HepG2 (cell line): Measurements from ENCODE around the gene SIAH2. TPM values are rescaled to one million over a fixed set of nuclear protein-coding genes. Genes with fewer than 3 reads are reported as not detected.

Experiments
- ATF7-NPFF ChIP-seq: sonication (generic); formaldehyde crosslinking; IDR thresholded peaks from 2 replicates; pipeline ENCODE4 v1.8.1; 2023; ENCODE audit warnings: mild to moderate bottlenecking, low read depth, missing genetic modification reagents, moderate library complexity
- FOXJ3 ChIP-seq: sonication (generic); formaldehyde crosslinking; IDR thresholded peaks from 2 replicates; pipeline ENCODE4 v1.4.0; 2020; ENCODE audit warnings: missing genetic modification reagents, mild to moderate bottlenecking, borderline replicate concordance
- FOXK1 ChIP-seq: sonication (generic); formaldehyde crosslinking; IDR thresholded peaks from 2 replicates; pipeline ENCODE4 v1.4.0; 2020; ENCODE audit warnings: low read depth, missing genetic modification reagents, borderline replicate concordance
- KMT2A ChIP-seq: sonication (generic); formaldehyde crosslinking; IDR thresholded peaks from 2 replicates; pipeline ENCODE4 v1.4.0; 2020; ENCODE audit warnings: missing genetic modification reagents
- MAFK ChIP-seq, 2 experiments: IDR thresholded peaks in 1 of 2; conservative IDR thresholded peaks in 1 of 2; 2 replicates each; pipeline ENCODE4 v1.6.1; 2011; ENCODE audit warnings: improper control_type of control experiment in 2 of 2, low read length in 2 of 2
- PITX1 ChIP-seq: sonication (generic); formaldehyde crosslinking; IDR thresholded peaks from 2 replicates; pipeline ENCODE4 v1.5.1; 2020; ENCODE audit warnings: mild to moderate bottlenecking, missing genetic modification reagents
- RBFOX2 ChIP-seq: fragments of 200-400 bp; formaldehyde crosslinking; IDR thresholded peaks from 2 replicates; pipeline ENCODE4 v1.6.1; 2017; ENCODE audit warnings: low read depth, mild to moderate bottlenecking, low read length
- RORA ChIP-seq: sonication (generic); formaldehyde crosslinking; IDR thresholded peaks from 2 replicates; pipeline ENCODE4 v1.5.0; 2020; ENCODE audit warnings: mild to moderate bottlenecking, missing genetic modification reagents, moderate library complexity
- ZMYM2 ChIP-seq: sonication (generic); formaldehyde crosslinking; IDR thresholded peaks from 2 replicates; pipeline ENCODE4 v1.8.0; 2022; ENCODE audit warnings: mild to moderate bottlenecking, missing genetic modification reagents
- ZNF660 ChIP-seq: sonication (generic); formaldehyde crosslinking; IDR thresholded peaks from 2 replicates; pipeline ENCODE4 v1.5.1; 2020; ENCODE audit warnings: mild to moderate bottlenecking, low read depth, missing genetic modification reagents, borderline replicate concordance
- polyA plus RNA-seq, 8 experiments: library from polyadenylated mRNA; depleted of rRNA in 3 of 8; stranded (reverse) in 7 of 8; unstranded in 1 of 8; fragments of >200 nt; fragmentation: Illumina TruSeq in 4 of 8; extraction: Trizol in 4 of 8; gene quantifications; 2 replicates each; pipeline versions ENCODE4 v1.2.1 to v1.2.3, GENCODE V29; 2011 to 2016; ENCODE audit warnings: low read depth in 4 of 8, missing spikeins in 1 of 8, mixed read lengths in 1 of 8; ENCODE audit not compliant: insufficient read depth in 1 of 8
- total RNA-seq, 5 experiments: library from RNA; depleted of rRNA; stranded (reverse); fragments of >200 nt; fragmentation: Illumina TruSeq; extraction: Trizol; gene quantifications; 2 replicates each; pipeline ENCODE4 v1.2.3, GENCODE V29; 2016; ENCODE audit warnings: low read depth in 1 of 5
- TF ChIP-seq, protein P1 (sequence below): sonication (generic); formaldehyde crosslinking; IDR thresholded peaks from 2 replicates; pipeline ENCODE4 v1.5.0; 2020; ENCODE audit warnings: mild to moderate bottlenecking, missing genetic modification reagents, borderline replicate concordance
- TF ChIP-seq, protein P2 (sequence below): sonication (generic); formaldehyde crosslinking; IDR thresholded peaks from 2 replicates; pipeline ENCODE4 v1.4.0; 2020; ENCODE audit warnings: mild to moderate bottlenecking, missing genetic modification reagents
- TF ChIP-seq, protein P3 (sequence below): sonication (generic); formaldehyde crosslinking; IDR thresholded peaks from 2 replicates; pipeline ENCODE4 v1.5.0; 2020; ENCODE audit warnings: missing genetic modification reagents
- TF ChIP-seq, protein P4 (sequence below): sonication (generic); formaldehyde crosslinking; IDR thresholded peaks from 2 replicates; pipeline ENCODE4 v1.4.0; 2020; ENCODE audit warnings: missing genetic modification reagents, borderline replicate concordance
- TF ChIP-seq, protein P5 (sequence below): sonication (generic); formaldehyde crosslinking; IDR thresholded peaks from 2 replicates; pipeline ENCODE4 v1.4.0; 2020; ENCODE audit warnings: missing genetic modification reagents, mild to moderate bottlenecking, borderline replicate concordance

Gene SIAH2
- total and polyA plus RNA-seq, 2 of the 13 experiments (the other 11 are each of a cell fraction or from before 2014, with no cell fraction given), result 71.8 to 117 TPM

DNA sequence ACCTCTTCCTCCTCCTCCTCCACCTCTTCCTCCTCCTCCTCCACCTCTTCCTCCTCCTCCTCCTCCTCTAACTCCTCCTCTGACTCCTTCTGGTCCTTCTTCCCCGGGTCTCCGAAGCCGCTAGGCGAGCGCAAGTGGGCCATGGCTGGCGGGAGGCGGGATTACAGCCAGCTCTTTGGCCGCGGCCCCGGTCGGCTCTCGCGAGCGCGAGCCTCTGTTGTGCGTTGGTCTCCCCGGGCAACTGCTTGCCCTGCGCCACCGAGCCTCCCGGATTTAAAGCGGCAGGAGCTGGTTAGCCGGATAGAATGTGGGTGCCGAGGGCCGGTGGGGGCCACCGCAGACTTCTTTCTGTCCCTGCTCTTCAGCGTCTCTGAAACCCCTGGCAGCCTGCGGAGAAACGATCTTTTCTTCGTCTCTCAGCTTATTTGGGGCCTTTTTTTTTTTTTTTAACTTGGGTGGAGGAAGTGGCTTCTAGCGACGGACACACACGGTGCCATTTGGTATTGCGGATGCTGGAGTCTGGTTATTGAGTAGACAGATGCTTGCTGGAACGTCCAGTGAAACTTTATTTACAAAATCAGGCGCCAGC is 59.1 kb downstream of the SIAH2 start, which contains the start of gene ERICH6 (continued):
- TF ChIP-seq, protein P1, sequence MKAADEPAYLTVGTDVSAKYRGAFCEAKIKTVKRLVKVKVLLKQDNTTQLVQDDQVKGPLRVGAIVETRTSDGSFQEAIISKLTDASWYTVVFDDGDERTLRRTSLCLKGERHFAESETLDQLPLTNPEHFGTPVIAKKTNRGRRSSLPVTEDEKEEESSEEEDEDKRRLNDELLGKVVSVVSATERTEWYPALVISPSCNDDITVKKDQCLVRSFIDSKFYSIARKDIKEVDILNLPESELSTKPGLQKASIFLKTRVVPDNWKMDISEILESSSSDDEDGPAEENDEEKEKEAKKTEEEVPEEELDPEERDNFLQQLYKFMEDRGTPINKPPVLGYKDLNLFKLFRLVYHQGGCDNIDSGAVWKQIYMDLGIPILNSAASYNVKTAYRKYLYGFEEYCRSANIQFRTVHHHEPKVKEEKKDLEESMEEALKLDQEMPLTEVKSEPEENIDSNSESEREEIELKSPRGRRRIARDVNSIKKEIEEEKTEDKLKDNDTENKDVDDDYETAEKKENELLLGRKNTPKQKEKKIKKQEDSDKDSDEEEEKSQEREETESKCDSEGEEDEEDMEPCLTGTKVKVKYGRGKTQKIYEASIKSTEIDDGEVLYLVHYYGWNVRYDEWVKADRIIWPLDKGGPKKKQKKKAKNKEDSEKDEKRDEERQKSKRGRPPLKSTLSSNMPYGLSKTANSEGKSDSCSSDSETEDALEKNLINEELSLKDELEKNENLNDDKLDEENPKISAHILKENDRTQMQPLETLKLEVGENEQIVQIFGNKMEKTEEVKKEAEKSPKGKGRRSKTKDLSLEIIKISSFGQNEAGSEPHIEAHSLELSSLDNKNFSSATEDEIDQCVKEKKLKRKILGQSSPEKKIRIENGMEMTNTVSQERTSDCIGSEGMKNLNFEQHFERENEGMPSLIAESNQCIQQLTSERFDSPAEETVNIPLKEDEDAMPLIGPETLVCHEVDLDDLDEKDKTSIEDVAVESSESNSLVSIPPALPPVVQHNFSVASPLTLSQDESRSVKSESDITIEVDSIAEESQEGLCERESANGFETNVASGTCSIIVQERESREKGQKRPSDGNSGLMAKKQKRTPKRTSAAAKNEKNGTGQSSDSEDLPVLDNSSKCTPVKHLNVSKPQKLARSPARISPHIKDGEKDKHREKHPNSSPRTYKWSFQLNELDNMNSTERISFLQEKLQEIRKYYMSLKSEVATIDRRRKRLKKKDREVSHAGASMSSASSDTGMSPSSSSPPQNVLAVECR, result peak; percentile 77; the same call in 1 of the 2 replicates
- TF ChIP-seq, protein P2, sequence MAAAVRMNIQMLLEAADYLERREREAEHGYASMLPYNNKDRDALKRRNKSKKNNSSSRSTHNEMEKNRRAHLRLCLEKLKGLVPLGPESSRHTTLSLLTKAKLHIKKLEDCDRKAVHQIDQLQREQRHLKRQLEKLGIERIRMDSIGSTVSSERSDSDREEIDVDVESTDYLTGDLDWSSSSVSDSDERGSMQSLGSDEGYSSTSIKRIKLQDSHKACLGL (CRISPR knock-in tag), result no peak
- TF ChIP-seq ZMYM2, result no peak
- TF ChIP-seq, protein P3, sequence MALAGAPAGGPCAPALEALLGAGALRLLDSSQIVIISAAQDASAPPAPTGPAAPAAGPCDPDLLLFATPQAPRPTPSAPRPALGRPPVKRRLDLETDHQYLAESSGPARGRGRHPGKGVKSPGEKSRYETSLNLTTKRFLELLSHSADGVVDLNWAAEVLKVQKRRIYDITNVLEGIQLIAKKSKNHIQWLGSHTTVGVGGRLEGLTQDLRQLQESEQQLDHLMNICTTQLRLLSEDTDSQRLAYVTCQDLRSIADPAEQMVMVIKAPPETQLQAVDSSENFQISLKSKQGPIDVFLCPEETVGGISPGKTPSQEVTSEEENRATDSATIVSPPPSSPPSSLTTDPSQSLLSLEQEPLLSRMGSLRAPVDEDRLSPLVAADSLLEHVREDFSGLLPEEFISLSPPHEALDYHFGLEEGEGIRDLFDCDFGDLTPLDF (CRISPR knock-in tag), result no peak
- TF ChIP-seq MAFK (conservative IDR thresholded peaks at IDR 0.05 in 1 of 2, IDR thresholded peaks at IDR 0.05 in 1 of 2; ENCODE audit: low read length in 2 of 2), result no peak
- peak; percentile 63; the same call in 1 of the 2 replicates for TF ChIP-seq PITX1 (CRISPR knock-in tag)
- no peak for TF ChIP-seq FOXK1 (CRISPR knock-in tag)
- TF ChIP-seq FOXJ3, result peak; percentile 90
- TF ChIP-seq, protein P4, sequence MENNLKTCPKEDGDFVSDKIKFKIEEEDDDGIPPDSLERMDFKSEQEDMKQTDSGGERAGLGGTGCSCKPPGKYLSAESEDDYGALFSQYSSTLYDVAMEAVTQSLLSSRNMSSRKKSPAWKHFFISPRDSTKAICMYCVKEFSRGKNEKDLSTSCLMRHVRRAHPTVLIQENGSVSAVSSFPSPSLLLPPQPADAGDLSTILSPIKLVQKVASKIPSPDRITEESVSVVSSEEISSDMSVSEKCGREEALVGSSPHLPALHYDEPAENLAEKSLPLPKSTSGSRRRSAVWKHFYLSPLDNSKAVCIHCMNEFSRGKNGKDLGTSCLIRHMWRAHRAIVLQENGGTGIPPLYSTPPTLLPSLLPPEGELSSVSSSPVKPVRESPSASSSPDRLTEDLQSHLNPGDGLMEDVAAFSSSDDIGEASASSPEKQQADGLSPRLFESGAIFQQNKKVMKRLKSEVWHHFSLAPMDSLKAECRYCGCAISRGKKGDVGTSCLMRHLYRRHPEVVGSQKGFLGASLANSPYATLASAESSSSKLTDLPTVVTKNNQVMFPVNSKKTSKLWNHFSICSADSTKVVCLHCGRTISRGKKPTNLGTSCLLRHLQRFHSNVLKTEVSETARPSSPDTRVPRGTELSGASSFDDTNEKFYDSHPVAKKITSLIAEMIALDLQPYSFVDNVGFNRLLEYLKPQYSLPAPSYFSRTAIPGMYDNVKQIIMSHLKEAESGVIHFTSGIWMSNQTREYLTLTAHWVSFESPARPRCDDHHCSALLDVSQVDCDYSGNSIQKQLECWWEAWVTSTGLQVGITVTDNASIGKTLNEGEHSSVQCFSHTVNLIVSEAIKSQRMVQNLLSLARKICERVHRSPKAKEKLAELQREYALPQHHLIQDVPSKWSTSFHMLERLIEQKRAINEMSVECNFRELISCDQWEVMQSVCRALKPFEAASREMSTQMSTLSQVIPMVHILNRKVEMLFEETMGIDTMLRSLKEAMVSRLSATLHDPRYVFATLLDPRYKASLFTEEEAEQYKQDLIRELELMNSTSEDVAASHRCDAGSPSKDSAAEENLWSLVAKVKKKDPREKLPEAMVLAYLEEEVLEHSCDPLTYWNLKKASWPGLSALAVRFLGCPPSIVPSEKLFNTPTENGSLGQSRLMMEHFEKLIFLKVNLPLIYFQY (CRISPR knock-in tag), result no peak
- TF ChIP-seq RBFOX2, result peak; percentile 79
- TF ChIP-seq, protein P5, sequence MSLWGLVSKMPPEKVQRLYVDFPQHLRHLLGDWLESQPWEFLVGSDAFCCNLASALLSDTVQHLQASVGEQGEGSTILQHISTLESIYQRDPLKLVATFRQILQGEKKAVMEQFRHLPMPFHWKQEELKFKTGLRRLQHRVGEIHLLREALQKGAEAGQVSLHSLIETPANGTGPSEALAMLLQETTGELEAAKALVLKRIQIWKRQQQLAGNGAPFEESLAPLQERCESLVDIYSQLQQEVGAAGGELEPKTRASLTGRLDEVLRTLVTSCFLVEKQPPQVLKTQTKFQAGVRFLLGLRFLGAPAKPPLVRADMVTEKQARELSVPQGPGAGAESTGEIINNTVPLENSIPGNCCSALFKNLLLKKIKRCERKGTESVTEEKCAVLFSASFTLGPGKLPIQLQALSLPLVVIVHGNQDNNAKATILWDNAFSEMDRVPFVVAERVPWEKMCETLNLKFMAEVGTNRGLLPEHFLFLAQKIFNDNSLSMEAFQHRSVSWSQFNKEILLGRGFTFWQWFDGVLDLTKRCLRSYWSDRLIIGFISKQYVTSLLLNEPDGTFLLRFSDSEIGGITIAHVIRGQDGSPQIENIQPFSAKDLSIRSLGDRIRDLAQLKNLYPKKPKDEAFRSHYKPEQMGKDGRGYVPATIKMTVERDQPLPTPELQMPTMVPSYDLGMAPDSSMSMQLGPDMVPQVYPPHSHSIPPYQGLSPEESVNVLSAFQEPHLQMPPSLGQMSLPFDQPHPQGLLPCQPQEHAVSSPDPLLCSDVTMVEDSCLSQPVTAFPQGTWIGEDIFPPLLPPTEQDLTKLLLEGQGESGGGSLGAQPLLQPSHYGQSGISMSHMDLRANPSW (CRISPR knock-in tag), result no peak
- no peak for TF ChIP-seq ZNF660 (CRISPR knock-in tag)
- no peak for TF ChIP-seq KMT2A (CRISPR knock-in tag)
- TF ChIP-seq ATF7-NPFF (CRISPR knock-in tag), result no peak
- TF ChIP-seq RORA (CRISPR knock-in tag), result no peak
